NT2/D1 (cell line): Measurements from ENCODE around the gene PODXL.

Experiments used
- SUZ12 ChIP-seq: IDR thresholded peaks from 2 replicates; pipeline ENCODE4 v1.6.1; 2011; ENCODE audit not compliant: insufficient read length, insufficient read depth; ENCODE audit errors: extremely low read depth
- YY1 ChIP-seq: IDR thresholded peaks from 2 replicates; pipeline ENCODE4 v1.6.1; 2011; ENCODE audit not compliant: insufficient read length, insufficient read depth
- ZNF274 ChIP-seq: IDR thresholded peaks from 2 replicates; pipeline ENCODE4 v1.6.1; 2011; ENCODE audit warnings: mild to moderate bottlenecking, low read depth, low read length

DNA sequence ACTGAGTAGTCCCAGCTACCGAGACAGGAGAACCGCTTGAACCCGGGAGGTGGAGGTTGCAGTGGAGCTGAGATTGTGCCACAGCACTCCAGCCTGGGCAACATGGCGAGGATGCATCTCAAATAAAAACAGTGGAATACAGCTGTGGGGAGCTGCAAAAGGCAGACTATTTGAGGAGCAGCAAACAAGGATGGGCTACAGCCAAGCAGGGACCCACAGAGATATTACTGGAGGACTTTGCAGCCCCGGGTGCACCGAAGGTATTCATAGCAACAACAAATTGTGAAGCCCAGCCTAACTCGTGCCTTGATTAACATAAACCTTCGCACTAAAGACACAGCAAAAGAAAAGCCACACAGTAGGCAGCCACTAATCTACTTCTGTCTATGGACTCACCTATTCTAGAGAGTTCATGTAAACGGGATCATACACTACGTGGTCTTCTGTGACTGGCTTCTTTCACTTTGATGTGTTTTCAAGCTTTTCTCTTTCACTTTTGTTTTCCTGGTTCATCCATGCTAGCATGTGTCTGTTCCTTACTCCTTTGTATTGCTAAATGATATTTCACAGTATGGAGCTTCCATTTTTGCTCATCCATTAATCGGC lies 34.0 kb downstream of the PODXL start:
- TF ChIP-seq ZNF274 (no peak), YY1 (no peak), SUZ12 (no peak)
